Nasal cavity respiratory epithelium epithelial cell of viscerocranial mucosa (primary cell): Measurements from ENCODE around the gene PHF10. TPM values are rescaled to one million over a fixed set of nuclear protein-coding genes. Genes with fewer than 3 reads are reported as not detected.

Source experiments
- total RNA-seq: library from RNA; depleted of rRNA; stranded (reverse); fragments of >200 nt; gene quantifications from 2 replicates; pipeline ENCODE4 v1.2.3, GENCODE V29; 2014

Gene PHF10
- 9.9 and 22.4 TPM in 2 replicates for total RNA-seq

DNA sequence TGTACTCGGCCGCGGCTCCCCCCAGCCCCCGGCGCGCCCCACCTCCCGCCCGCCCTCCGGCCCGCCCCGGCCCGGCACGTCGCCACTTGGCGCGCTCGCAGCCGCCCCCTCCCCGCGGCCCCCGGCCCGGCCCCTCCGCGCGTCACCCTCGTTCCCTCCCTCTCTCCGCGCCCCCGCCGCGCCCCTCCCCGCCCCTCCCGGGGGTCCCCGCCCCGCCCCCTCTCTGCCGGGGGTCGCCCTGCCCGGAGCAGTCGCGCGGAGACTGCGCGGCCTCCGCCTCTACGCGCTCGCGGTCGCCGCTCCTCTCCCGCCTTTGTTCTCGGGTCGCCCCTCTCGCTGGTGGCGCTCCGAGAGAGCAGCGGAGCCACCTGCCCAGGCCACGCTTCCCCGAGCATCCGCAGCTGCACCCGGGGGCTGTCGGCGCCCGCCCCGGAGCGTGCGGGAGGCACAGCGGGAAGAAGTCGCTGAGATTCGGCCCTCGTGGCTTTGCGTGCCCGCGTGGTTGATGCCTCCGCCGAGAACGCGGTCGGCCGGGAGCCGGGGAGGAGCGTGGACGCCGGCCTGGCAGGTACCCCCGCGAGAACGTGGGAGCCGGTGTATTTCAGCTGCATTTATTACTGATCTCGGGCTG lies at the start of gene PHF10:
Gene PHF10 (minus strand): TSS at position 7 of the 631 bp plus-strand sequence. CDS start 569 bp downstream, outside the sequence.

DNA sequence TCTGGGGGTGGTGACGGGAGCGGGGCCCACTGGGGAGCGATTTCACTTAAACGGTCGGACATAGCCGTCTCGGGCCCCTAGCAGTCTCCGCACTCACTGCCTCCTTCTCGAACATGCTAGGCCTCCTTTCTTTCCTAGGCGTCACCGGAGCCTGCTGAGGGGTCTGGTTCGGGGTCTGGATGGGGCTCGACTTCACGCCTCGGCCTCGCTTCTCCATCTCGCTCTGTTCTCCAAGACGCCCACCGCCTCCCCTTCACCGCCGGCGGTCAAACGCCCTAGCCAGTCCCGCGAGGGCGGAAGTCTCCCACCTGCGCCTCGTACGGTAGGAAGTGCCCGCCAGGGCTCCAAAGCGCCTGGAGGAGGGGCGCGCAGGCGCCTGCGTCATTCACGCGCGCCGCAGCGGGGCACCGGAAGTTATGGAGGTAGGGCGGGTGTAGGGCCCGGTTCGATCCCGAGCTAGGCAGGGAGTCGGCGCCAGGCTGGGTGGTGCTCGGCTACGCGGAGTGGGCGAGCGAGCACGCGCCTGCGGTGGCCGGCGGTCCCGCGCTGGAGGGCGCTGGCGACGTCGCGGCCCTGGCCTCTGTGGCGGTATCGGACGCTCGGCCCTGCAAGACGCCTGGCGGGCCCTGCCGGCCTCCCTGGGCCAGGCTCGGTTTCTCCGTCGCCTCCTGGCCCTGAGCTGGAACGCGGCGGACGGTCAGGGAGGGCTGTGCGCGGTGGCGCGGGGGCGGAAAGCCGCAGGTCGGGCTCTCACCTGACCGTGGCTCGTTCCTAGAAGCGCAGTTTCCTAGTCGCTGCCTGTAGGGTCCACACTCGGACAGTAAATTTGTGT lies 27.2 kb upstream of the PHF10 start, which contains the start of the genes DYNLT2 and ERMARD:
Gene DYNLT2 (minus strand): TSS at position 331 of the 832 bp plus-strand sequence. CDS start 114 bp downstream, at position 217.
Gene ERMARD (plus strand): TSS at position 381 of the 832 bp plus-strand sequence. CDS start 36 bp downstream, at position 417.

DNA sequence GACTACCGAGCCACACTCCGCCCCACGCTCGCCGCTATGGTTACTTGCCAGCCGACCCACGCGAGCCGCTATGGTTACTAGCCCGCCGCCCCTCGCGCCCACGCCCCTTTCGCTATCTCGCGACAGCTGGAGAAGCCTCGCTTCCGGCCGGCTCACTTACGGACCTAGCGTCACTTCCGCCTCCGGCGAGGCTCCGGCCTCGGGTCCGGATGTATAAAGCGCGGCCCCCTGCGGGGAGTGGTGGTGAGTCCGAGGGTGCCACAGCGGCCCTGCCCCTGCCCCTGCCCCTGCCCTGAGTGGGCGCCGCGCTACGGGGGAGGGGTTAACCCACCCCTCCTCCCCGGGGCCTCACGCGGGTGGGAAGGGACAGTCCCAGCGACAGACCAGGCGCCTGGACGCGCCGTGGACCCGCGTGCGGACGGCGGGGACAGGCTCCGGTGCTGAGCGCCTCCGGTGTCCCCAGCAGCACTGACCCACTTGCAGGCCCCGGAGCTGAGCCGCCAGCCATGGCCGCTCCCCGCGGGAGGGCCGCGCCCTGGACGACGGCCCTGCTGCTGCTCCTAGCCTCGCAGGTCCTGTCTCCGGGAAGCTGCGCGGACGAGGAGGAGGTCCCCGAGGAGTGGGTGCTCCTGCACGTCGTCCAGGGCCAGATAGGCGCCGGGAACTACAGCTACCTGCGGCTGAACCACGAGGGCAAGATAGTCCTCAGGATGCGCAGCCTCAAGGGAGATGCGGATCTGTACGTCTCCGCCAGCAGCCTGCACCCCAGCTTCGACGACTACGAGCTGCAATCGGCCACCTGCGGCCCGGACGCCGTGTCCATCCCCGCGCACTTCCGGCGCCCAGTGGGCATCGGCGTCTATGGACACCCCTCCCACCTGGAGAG lies 22.1 kb downstream of the PHF10 start, which contains the start of the genes C6orf120 and WDR27:
Gene C6orf120 (plus strand): TSS at position 173 of the 886 bp plus-strand sequence. CDS start 334 bp downstream, at position 507.
Gene WDR27 (minus strand): TSS at position 76 of the 886 bp plus-strand sequence. CDS start 13,024 bp downstream, outside the sequence.

Other genes with a start within 250 kb of the PHF10 start
- 14.4 and 31.0 TPM in 2 replicates for gene WDR27, start 22.5 kb downstream of the PHF10 start, total RNA-seq
- 27.7 and 31.3 TPM in 2 replicates for gene C6orf120, start 22.4 kb downstream of the PHF10 start, total RNA-seq
- gene DYNLT2, start 27.1 kb upstream of the PHF10 start, total RNA-seq, result 0.68 and 0.71 TPM in 2 replicates
- gene ERMARD, start 27.1 kb upstream of the PHF10 start, total RNA-seq, result 26.0 and 31.2 TPM in 2 replicates